Measurements from ENCODE around the gene SNIP1. TPM values are rescaled to one million over a fixed set of nuclear protein-coding genes. Genes with fewer than 3 reads are reported as not detected.

SNIP1 gene
- polyA plus RNA-seq, 2 of the 4 experiments (the other 2 are of a cell fraction): 6.6 to 9.0 TPM

- no peak overlapping the region for H3K27ac ChIP-seq
- ATAC-seq: no peak
- DNase-seq (ENCODE audit: low read depth in 1 of 2, low spot score in 1 of 2): no peak
- POLR2A ChIA-PET: no interaction called here
- TF ChIP-seq USF2 (IDR thresholded peaks at IDR 0.05): no peak
- no peak for TF ChIP-seq HOXA7 (CRISPR knock-in tag; IDR thresholded peaks at IDR 0.05)
- TF ChIP-seq CEBPB (IDR thresholded peaks at IDR 0.05): no peak
- TF ChIP-seq NPAS2 (CRISPR knock-in tag; IDR thresholded peaks at IDR 0.05; ENCODE audit: borderline replicate concordance): no peak
- no peak for TF ChIP-seq BCL3 (IDR thresholded peaks at IDR 0.05)
- TF ChIP-seq HDAC2 (IDR thresholded peaks at IDR 0.05): no peak
- no peak for TF ChIP-seq NFE2L2 (conservative IDR thresholded peaks at IDR 0.05; ENCODE audit: low read length)
- TF ChIP-seq JUNB (IDR thresholded peaks at IDR 0.05): no peak
- no peak for TF ChIP-seq PHF8 (IDR thresholded peaks at IDR 0.05; ENCODE audit: borderline replicate concordance, low read depth)
- no peak for TF ChIP-seq POLR2A (IDR thresholded peaks at IDR 0.05; ENCODE audit: low read length)
- no peak for TF ChIP-seq RAD21 (conservative IDR thresholded peaks at IDR 0.05 in 1 of 2, IDR thresholded peaks at IDR 0.05 in 1 of 2)
- TF ChIP-seq, protein P1, sequence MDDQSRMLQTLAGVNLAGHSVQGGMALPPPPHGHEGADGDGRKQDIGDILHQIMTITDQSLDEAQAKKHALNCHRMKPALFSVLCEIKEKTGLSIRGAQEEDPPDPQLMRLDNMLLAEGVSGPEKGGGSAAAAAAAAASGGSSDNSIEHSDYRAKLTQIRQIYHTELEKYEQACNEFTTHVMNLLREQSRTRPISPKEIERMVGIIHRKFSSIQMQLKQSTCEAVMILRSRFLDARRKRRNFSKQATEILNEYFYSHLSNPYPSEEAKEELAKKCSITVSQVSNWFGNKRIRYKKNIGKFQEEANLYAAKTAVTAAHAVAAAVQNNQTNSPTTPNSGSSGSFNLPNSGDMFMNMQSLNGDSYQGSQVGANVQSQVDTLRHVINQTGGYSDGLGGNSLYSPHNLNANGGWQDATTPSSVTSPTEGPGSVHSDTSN (IDR thresholded peaks at IDR 0.05): no peak
- TF ChIP-seq CBX2 (IDR thresholded peaks at IDR 0.05; ENCODE audit: borderline replicate concordance, low read depth): no peak
- TF ChIP-seq CBX8 (IDR thresholded peaks at IDR 0.05): no peak
- TF ChIP-seq FOSL2 (IDR thresholded peaks at IDR 0.05): no peak
- no peak for TF ChIP-seq FOSL2 (CRISPR knock-in tag; IDR thresholded peaks at IDR 0.05)
- TF ChIP-seq E2F6 (IDR thresholded peaks at IDR 0.05; ENCODE audit: borderline replicate concordance, low read depth): no peak
- no peak for TF ChIP-seq HMGXB4 (CRISPR knock-in tag; IDR thresholded peaks at IDR 0.05; ENCODE audit: borderline replicate concordance)
- no peak overlapping the region for H3K4me2 ChIP-seq
- no peak overlapping the region for H3K4me3 ChIP-seq
- no peaks in the 10 kb centered on the region for H3K4me1 ChIP-seq
- CTCF ChIA-PET: no interaction called here
- H3K9me3 ChIP-seq: 0 out of 3 replicates have a peak, but pooled peaks cover 7% of the 10 kb centered on the region
- no peak for FAIRE-seq
- WGBS (ENCODE audit: missing lambda C conversion rate): 89% methylated on average over 1 of the region's 1 CpG
Measured at GRCh38 chr1:37558411-37558810, 4.3 kb upstream of the SNIP1 start.

GRCh38 chr1:37557402-37557801, 3.3 kb upstream of the SNIP1 start:
- CTCF ChIA-PET: interaction anchor here (0.6 to 1.1 kb wide), 2 partner anchors 24 to 104 kb away, joined by 3 read pairs; no protein-coding TSS in a partner anchor
- POLR2A ChIA-PET: no interaction called here
- FAIRE-seq (no peak), DNase-seq (ENCODE audit: low read depth in 1 of 2, low spot score in 1 of 2) (no peak), ATAC-seq (no peak)
- Histone ChIP-seq H3K4me1 (peaks cover 7% of the 10 kb centered on the region; the same call in 2 of the 3 replicates), H3K4me3 (no peak overlapping the region), H3K27ac (no peak overlapping the region), H3K4me2 (no peak overlapping the region), H3K9me3 (0 out of 3 replicates have a peak, but pooled peaks cover 7% of the 10 kb centered on the region)
- TF ChIP-seq CBX2 (IDR thresholded peaks at IDR 0.05; ENCODE audit: borderline replicate concordance, low read depth): no peak
- TF ChIP-seq RNF2 (IDR thresholded peaks at IDR 0.05; ENCODE audit: borderline replicate concordance, low read depth): no peak
- no peak for TF ChIP-seq HOXB13 (CRISPR knock-in tag; IDR thresholded peaks at IDR 0.05; ENCODE audit: low read depth)
- no peak for TF ChIP-seq EP300 (IDR thresholded peaks at IDR 0.05)
- no peak for TF ChIP-seq RAD21 (conservative IDR thresholded peaks at IDR 0.05 in 1 of 2, IDR thresholded peaks at IDR 0.05 in 1 of 2)
- TF ChIP-seq ZNF302 (CRISPR knock-in tag; IDR thresholded peaks at IDR 0.05): no peak
- no peak for TF ChIP-seq BHLHE40 (IDR thresholded peaks at IDR 0.05; ENCODE audit: low read depth, low read length)
- TF ChIP-seq SREBF2 (IDR thresholded peaks at IDR 0.05): no peak
- no peak for TF ChIP-seq MAZ (IDR thresholded peaks at IDR 0.05; ENCODE audit: borderline replicate concordance, low read depth, low read length)
- no peak for TF ChIP-seq GATA3 (IDR thresholded peaks at IDR 0.05; ENCODE audit: borderline replicate concordance)
- no peak for TF ChIP-seq JUN (IDR thresholded peaks at IDR 0.05)
- no peak for TF ChIP-seq RCOR1 (IDR thresholded peaks at IDR 0.05; ENCODE audit: low read depth, low read length)
- TF ChIP-seq TP53 (CRISPR knock-in tag; IDR thresholded peaks at IDR 0.05): no peak
- TF ChIP-seq EHMT2 (IDR thresholded peaks at IDR 0.05; ENCODE audit: low read depth): no peak
- TF ChIP-seq CHD4 (IDR thresholded peaks at IDR 0.05; ENCODE audit: borderline replicate concordance): no peak
- TF ChIP-seq, protein P2, sequence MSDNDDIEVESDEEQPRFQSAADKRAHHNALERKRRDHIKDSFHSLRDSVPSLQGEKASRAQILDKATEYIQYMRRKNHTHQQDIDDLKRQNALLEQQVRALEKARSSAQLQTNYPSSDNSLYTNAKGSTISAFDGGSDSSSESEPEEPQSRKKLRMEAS (IDR thresholded peaks at IDR 0.05): no peak
- no peak for TF ChIP-seq HEYL (CRISPR knock-in tag; IDR thresholded peaks at IDR 0.05)
- WGBS (ENCODE audit: missing lambda C conversion rate): 61% methylated on average over 3 of the region's 3 CpGs

All from A549 (cell line).